DOHH2 (cell line): ENCODE measurements around the gene ADARB1.

Source experiments
- EZH2phosphoT487 ChIP-seq: fragments of 200-600 bp; sonication (generic); IDR thresholded peaks from 2 replicates; pipeline ENCODE4 v1.6.1; 2017; ENCODE audit warnings: borderline replicate concordance, mild to moderate bottlenecking, antibody characterized with exemption, low read length, moderate library complexity, mixed read lengths
- TF ChIP-seq, protein P1 (sequence below): fragments of 200-600 bp; sonication (generic); IDR thresholded peaks from one replicate; pipeline ENCODE4 v1.5.1; 2014; ENCODE audit warnings: antibody characterized with exemption, mild to moderate bottlenecking, low read depth, low read length; ENCODE audit not compliant: poor library complexity, severe bottlenecking

DNA sequence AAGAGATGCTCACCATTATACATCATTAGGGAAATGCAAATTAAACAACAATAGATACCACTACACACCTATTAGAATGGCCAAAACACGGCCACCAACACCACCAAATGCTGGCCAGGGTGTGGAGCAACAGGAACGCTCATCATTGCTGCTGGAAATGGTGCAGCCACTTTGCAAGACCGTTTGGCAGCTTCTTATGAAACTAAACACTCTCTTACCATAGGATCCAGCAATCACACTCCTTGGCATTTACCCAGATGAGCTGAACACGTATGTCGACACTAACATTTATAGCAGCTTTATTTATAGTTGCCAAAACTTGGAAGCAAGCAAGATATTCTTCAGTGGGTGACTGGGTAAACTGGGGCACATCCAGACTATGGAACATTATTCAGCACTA is 28.9 kb upstream of the ADARB1 start:
- TF ChIP-seq, protein P1, sequence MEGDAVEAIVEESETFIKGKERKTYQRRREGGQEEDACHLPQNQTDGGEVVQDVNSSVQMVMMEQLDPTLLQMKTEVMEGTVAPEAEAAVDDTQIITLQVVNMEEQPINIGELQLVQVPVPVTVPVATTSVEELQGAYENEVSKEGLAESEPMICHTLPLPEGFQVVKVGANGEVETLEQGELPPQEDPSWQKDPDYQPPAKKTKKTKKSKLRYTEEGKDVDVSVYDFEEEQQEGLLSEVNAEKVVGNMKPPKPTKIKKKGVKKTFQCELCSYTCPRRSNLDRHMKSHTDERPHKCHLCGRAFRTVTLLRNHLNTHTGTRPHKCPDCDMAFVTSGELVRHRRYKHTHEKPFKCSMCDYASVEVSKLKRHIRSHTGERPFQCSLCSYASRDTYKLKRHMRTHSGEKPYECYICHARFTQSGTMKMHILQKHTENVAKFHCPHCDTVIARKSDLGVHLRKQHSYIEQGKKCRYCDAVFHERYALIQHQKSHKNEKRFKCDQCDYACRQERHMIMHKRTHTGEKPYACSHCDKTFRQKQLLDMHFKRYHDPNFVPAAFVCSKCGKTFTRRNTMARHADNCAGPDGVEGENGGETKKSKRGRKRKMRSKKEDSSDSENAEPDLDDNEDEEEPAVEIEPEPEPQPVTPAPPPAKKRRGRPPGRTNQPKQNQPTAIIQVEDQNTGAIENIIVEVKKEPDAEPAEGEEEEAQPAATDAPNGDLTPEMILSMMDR: no peak
- no peak for TF ChIP-seq EZH2phosphoT487
